DMS79 treated with DMSO at 0.1 percent for 48 hours (cell line): Measurements from ENCODE around the gene TRIM33.

ENCODE experiments used
- DNase-seq: peaks from one replicate; lab custom pipeline; 2025; lab: John Stamatoyannopoulos, UW

Gene TRIM33

DNA sequence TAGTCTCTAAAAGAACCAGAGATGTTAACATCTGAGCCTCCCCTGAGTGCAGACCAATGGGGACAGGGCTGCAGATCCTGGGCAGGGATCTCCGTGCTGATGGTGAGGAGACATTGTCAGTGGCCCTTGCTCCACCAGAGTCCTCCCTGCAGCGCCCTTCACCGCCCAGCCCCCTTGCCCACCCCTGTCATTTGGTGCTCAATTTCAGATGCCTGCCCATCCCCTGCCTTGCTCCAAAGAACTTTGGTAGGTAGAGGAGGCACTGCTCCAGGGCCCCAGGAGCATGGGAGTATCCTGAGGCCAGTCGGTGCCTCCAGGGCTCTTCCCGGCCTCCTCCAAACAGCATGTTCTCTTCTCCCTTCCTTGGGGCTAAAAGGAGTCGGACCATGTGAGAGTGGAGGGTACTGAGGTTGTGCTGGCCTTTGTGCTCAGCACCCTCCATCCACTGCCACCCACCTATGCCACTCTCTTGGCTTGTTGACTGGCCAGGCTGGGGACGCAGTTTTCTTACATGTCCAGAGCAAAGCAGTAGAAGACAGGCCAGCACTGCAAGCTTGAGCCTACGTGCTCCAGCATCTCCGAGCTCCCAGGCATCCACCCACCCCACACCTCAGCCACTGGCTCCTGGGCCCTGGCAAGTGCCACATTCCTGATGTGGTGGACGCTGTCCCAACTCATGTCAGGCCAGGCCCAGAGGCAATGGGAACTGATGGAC is 160.1 kb downstream of the TRIM33 start:
- DNase-seq = no peak

DNA sequence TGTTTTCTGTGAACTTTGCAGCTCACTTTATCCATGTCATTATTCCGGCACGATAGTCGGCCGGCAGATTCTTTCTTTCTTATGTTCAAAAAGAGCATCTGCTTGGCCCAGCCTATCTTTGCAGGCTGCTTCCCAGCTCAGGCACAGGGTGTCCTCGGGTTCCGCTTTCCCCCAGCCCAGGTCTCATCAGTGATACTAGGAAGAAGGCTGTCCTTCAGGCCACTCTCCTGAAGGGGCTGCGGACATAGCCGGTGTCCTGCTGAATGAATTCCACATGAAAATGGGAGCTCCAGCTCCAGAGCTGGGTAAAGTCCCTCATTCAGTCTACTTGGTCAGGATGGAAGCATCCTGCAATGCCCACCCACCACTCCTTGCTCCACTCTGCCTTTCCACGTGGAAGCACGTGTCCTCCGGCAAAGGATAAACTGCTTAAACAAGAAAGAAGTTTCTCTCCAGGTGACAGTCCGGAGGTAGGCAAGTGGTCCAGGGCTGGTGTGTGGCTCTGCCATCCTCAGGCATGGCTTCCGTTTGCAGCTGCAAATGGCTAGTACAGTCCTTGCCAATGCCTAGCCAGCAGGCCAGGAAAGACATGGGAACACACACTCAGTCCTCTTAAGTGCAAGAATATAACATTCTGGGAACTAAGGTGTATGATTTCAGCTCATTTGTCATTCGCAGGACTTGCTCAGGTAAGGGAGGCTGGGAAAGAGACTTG is 161.0 kb downstream of the TRIM33 start:
- no peak for DNase-seq

DNA sequence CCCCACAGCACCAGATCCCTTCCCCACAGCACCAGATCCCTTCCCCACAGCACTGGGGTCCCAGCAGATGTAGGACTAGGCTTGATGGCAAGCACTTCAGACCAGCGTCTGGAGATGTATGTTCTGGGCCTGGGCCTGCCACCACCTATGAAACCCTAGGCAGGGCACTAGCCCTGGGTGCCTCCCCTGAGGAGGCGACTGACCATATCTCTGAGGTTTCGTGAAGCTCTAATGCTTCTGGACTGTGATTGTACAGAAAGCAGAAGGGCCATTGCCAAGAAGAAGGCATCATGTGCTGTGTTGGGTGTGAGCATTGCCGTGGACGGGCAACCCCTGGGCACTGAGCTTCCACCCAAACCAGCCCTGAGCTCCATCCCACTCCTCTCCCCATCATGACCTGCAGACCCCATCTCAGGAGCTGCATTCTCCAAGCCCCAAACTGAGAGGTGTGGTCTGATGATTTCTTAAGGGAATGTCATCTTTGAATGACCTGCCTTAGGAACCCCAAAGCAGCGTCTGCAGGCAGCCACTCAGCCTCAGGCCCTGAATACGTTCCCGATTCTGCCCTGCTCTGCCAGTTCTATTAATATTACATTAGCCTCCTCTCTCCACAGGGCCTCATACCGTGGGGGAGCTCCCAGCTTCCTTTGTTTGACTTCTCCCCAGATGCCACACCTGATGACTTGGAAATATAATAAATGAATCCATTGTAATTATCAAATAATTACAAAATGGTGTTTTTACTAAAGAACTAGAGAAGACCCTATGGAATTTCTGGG is 163.4 kb downstream of the TRIM33 start:
- DNase-seq = no peak

DNA sequence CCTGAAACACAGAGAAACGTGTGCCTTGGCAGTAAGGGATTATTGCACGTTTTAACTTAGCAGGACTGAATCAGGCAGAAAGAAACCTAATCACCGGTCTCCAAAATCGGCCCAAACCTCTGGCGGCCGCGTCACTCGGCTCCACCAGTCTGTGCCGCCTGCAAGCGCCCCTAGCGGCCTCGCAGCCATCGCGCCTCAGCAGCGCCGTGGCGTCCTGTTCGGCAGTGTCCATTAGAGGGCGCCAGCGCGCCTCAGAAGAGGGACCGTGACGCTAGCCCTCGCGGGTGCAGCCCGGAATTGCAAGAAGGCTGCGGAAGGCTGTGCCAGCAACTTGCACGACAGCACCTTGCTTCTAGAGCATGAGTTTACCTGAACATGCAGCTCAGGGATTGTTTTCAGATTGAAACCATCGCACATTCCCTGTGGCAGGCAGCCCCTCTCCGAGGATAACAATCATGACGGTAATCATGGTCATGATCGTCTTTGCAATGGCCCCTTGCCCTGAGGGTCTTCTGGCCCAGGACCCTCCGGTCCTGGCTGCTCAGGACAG is 164.4 kb downstream of the TRIM33 start:
- peak; percentile 91 for DNase-seq

DNA sequence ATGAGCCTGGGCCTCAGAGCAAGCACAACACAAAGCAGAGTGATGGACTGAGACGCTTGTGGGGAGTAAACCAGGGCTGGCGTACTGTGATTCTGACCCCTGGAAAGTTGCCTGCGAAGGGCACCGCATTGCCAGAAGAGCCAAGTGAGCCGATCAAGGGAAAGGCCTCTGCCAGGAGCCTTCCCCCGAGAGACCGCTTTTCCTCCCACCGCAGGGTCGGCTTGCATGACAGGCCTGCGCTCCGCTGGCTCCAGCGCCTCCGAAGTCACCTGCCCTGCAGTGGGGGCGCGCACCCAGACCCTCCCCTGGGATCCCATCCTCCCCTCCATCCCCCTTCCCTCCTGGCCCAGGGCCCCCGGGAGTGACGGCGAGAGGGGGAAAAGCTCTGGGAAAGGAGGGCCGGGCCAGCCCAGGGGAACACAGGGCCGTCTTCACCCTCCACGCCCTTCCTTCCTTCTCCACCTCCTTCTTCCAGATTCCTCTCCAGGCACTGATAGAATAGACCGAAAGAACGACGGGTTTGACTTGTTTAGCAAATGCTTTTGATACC is 165.0 kb downstream of the TRIM33 start:
- no peak for DNase-seq

DNA sequence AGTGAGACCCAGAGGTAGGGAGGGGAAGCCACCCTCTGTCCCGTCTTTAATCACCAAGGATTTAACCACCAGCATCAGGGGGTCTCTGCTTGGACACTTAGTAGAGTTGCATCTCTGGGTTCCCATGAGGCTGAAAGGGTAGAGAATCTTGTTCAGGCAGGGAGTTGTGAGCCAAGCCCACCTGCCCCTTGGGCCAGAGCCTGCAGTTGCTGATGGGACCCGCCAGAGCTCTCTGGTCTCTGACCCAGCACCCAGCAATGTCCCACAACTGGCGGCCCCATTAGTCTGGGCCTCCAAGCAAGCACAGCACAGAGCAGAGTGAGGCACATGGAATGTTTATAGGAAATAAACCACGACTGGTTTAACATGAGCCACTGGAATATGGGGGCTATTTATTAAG is 166.3 kb downstream of the TRIM33 start:
- no peak for DNase-seq
